GM23338 (cell line): ENCODE measurements around the gene TPRKB. TPM values are rescaled to one million over a fixed set of nuclear protein-coding genes. Genes with fewer than 3 reads are reported as not detected.

ENCODE experiments used
- ATAC-seq: fragments of 200-7000 bp; cut with Tn5 transposase; 3 replicates; pipeline ENCODE4 v1.9.1; 2020
- DNase-seq: peaks from one replicate; pipeline ENCODE4 v3.0.0-alpha.2; 2015; ENCODE audit warnings: low spot score
- H2AFZ ChIP-seq: fragments of 200-600 bp; sonication (generic); 2 replicates; pipeline ENCODE4 v1.8.0; 2016; ENCODE audit warnings: antibody characterized with exemption, mild to moderate bottlenecking, moderate library complexity
- H3F3A ChIP-seq: fragments of 200-600 bp; sonication (generic); replicated peaks from 2 replicates; pipeline ENCODE4 v1.8.0; 2017; ENCODE audit warnings: antibody characterized with exemption, mixed run types, low read depth
- H3K27ac ChIP-seq: fragments of 200-600 bp; sonication (generic); 2 replicates; pipeline ENCODE4 v1.6.1; 2016; ENCODE audit warnings: low read depth
- H3K27me3 ChIP-seq: fragments of 200-600 bp; sonication (generic); 2 replicates; pipeline ENCODE4 v1.8.0; 2016; ENCODE audit warnings: mild to moderate bottlenecking, mixed run types, moderate library complexity; ENCODE audit not compliant: insufficient read depth
- H3K36me3 ChIP-seq: fragments of 200-600 bp; sonication (generic); 2 replicates; pipeline ENCODE4 v1.8.0; 2016; ENCODE audit warnings: mild to moderate bottlenecking; ENCODE audit not compliant: insufficient read depth
- H3K4me1 ChIP-seq: fragments of 200-600 bp; sonication (generic); 2 replicates; pipeline ENCODE4 v1.8.0; 2016; ENCODE audit warnings: mild to moderate bottlenecking, moderate library complexity; ENCODE audit not compliant: insufficient read depth
- H3K4me2 ChIP-seq: fragments of 200-600 bp; sonication (generic); 2 replicates; pipeline ENCODE4 v1.7.1; 2017; ENCODE audit warnings: mixed run types
- H3K4me3 ChIP-seq: fragments of 200-600 bp; sonication (generic); 2 replicates; pipeline ENCODE4 v1.6.1; 2016; ENCODE audit warnings: mixed run types
- H3K79me2 ChIP-seq: fragments of 200-600 bp; sonication (generic); replicated peaks from 2 replicates; pipeline ENCODE4 v1.8.0; 2017; ENCODE audit warnings: mild to moderate bottlenecking; ENCODE audit not compliant: insufficient read depth
- H3K9me2 ChIP-seq: fragments of 200-600 bp; sonication (generic); 2 replicates; pipeline ENCODE4 v1.8.0; 2017; ENCODE audit not compliant: insufficient read depth
- H4K20me1 ChIP-seq: fragments of 200-600 bp; sonication (generic); replicated peaks from 2 replicates; pipeline ENCODE4 v1.8.0; 2017; ENCODE audit warnings: mild to moderate bottlenecking; ENCODE audit not compliant: insufficient read depth
- H3K27ac Mint-ChIP-seq: 2 replicates; pipeline ENCODE4 v1.8.0; 2020; ENCODE audit warnings: inconsistent platforms, mild to moderate bottlenecking, moderate library complexity, mixed read lengths
- H3K27me3 Mint-ChIP-seq: 3 replicates; pipeline ENCODE4 v1.8.0; 2022; ENCODE audit warnings: low read depth, mild to moderate bottlenecking, moderate library complexity, mixed read lengths, inconsistent platforms; ENCODE audit not compliant: insufficient read depth, poor library complexity
- H3K36me3 Mint-ChIP-seq: 3 replicates; pipeline ENCODE4 v1.8.0; 2021; ENCODE audit warnings: low read depth, mild to moderate bottlenecking, inconsistent platforms, moderate library complexity, mixed read lengths
- H3K4me1 Mint-ChIP-seq: 3 replicates; pipeline ENCODE4 v1.8.0; 2020; ENCODE audit warnings: mild to moderate bottlenecking, inconsistent platforms, mixed read lengths
- H3K4me3 Mint-ChIP-seq: 3 replicates; pipeline ENCODE4 v1.8.0; 2021; ENCODE audit warnings: moderate library complexity, mild to moderate bottlenecking, inconsistent platforms, mixed read lengths
- H3K9me3 Mint-ChIP-seq: 3 replicates; pipeline ENCODE4 v1.8.0; 2020; ENCODE audit warnings: moderate library complexity, mild to moderate bottlenecking, inconsistent platforms, mixed read lengths
- CREB1 ChIP-seq: fragments of 250-450 bp; sonication (Bioruptor Pico); IDR thresholded peaks from 2 replicates; pipeline ENCODE4 v1.5.0; 2020; ENCODE audit warnings: low read depth, mild to moderate bottlenecking, moderate library complexity
- ETS1 ChIP-seq: IDR thresholded peaks from 2 replicates; pipeline ENCODE4 v1.6.1; 2016; ENCODE audit warnings: antibody characterized with exemption
- EZH2phosphoT487 ChIP-seq: fragments of 200-600 bp; sonication (generic); IDR thresholded peaks from one replicate; pipeline ENCODE4 v1.8.1; 2018; ENCODE audit warnings: antibody characterized with exemption; ENCODE audit not compliant: unreplicated experiment
- NANOG ChIP-seq: IDR thresholded peaks from 2 replicates; pipeline ENCODE4 v1.6.1; 2016; ENCODE audit warnings: antibody characterized with exemption, borderline replicate concordance
- POLR2AphosphoS5 ChIP-seq: IDR thresholded peaks from 2 replicates; pipeline ENCODE4 v1.6.1; 2016; ENCODE audit warnings: antibody characterized with exemption, low read depth
- REST ChIP-seq: IDR thresholded peaks from one replicate; pipeline ENCODE4 v1.6.1; 2018; ENCODE audit warnings: antibody characterized with exemption; ENCODE audit not compliant: unreplicated experiment
- STAT1 ChIP-seq: IDR thresholded peaks from one replicate; pipeline ENCODE4 v1.6.1; 2016; ENCODE audit warnings: antibody characterized with exemption; ENCODE audit not compliant: unreplicated experiment
- ZNF114 ChIP-seq: fragments of 250-450 bp; sonication (Bioruptor Pico); IDR thresholded peaks from 2 replicates; pipeline ENCODE4 v1.5.0; 2020; ENCODE audit warnings: mild to moderate bottlenecking, moderate library complexity
- ZNF331 ChIP-seq: fragments of 250-450 bp; sonication (Bioruptor Pico); IDR thresholded peaks from 2 replicates; pipeline ENCODE4 v1.5.0; 2020; ENCODE audit warnings: low read depth, mild to moderate bottlenecking, moderate library complexity
- ZNF462 ChIP-seq: fragments of 250-450 bp; sonication (Bioruptor Pico); IDR thresholded peaks from 2 replicates; pipeline ENCODE4 v1.5.0; 2020; ENCODE audit warnings: mild to moderate bottlenecking, moderate library complexity
- polyA plus RNA-seq: library from polyadenylated mRNA; unstranded; fragments of >200 nt; fragmentation: Nextera tagmentation; extraction: Ambion mirVana; gene quantifications from 2 replicates; pipeline ENCODE4 v1.2.1, GENCODE V29; 2016
- total RNA-seq: library from RNA; depleted of rRNA; stranded (reverse); fragments of >200 nt; shearing (Covaris generic); gene quantifications from 2 replicates; pipeline ENCODE4 v1.2.3, GENCODE V29; 2014

The TPRKB gene
- total and polyA plus RNA-seq, 2 experiments from 2014 or later = 31.2 to 186 TPM

GRCh38 chr2:73759904-73760303, 22.8 kb upstream of the TPRKB start:
- H3K4me3 Mint-ChIP-seq = no peak overlapping the region
- H3K4me1 ChIP-seq = no peaks in the 10 kb centered on the region
- no peaks in the 10 kb centered on the region for H3K27me3 ChIP-seq
- H3K27me3 Mint-ChIP-seq = no peaks in the 10 kb centered on the region
- H3K4me2 ChIP-seq = no peak overlapping the region
- H3K27ac Mint-ChIP-seq = no peak overlapping the region
- H3K4me3 ChIP-seq = no peak overlapping the region
- H3K36me3 Mint-ChIP-seq = peaks cover 40% of the 10 kb centered on the region
- H3K36me3 ChIP-seq = peaks cover 16% of the 10 kb centered on the region
- ATAC-seq (no peak), DNase-seq (no peak)
- peaks cover 13% of the 10 kb centered on the region for H3K9me3 Mint-ChIP-seq
- no peaks in the 10 kb centered on the region for H3K9me2 ChIP-seq
- no peaks in the 10 kb centered on the region for H3K79me2 ChIP-seq
- no peaks in the 10 kb centered on the region for H3F3A ChIP-seq
- TF ChIP-seq CREB1 (CRISPR knock-in tag) (no peak), ZNF331 (CRISPR knock-in tag) (no peak)
- H3K4me1 Mint-ChIP-seq = no peaks in the 10 kb centered on the region
- peaks cover 3% of the 10 kb centered on the region; the same call in 1 of the 2 replicates for H4K20me1 ChIP-seq
- no peak overlapping the region for H3K27ac ChIP-seq
- no peak overlapping the region for H2AFZ ChIP-seq

- Histone ChIP-seq H3K4me2 (no peak overlapping the region), H4K20me1 (peaks cover 3% of the 10 kb centered on the region; the same call in 1 of the 2 replicates), H3K36me3 (peaks cover 12% of the 10 kb centered on the region), H3K27ac (no peak overlapping the region), H3K4me1 (no peaks in the 10 kb centered on the region), H3K27me3 (no peaks in the 10 kb centered on the region), H2AFZ (no peak overlapping the region), H3K9me2 (no peaks in the 10 kb centered on the region), H3F3A (no peaks in the 10 kb centered on the region), H3K79me2 (no peaks in the 10 kb centered on the region), H3K4me3 (no peak overlapping the region)
- Mint-ChIP-seq H3K27ac (no peak overlapping the region), H3K36me3 (peaks cover 44% of the 10 kb centered on the region), H3K27me3 (no peaks in the 10 kb centered on the region), H3K4me1 (no peaks in the 10 kb centered on the region), H3K9me3 (peaks cover 19% of the 10 kb centered on the region), H3K4me3 (no peak overlapping the region)
- no peak for ATAC-seq
- DNase-seq = no peak
- no peak for TF ChIP-seq EZH2phosphoT487
- no peak for TF ChIP-seq ETS1
- no peak for TF ChIP-seq POLR2AphosphoS5
- no peak for TF ChIP-seq ZNF114 (CRISPR knock-in tag)
- no peak for TF ChIP-seq REST
- no peak for TF ChIP-seq CREB1 (CRISPR knock-in tag)
- no peak for TF ChIP-seq ZNF462 (CRISPR knock-in tag)
- no peak for TF ChIP-seq ZNF331 (CRISPR knock-in tag)
- no peak for TF ChIP-seq STAT1
- TF ChIP-seq NANOG = no peak
These were observed 22.2 kb upstream of the TPRKB start for GRCh38 chr2:73759285-73759764.
